Activated CD4-positive, alpha-beta T cell treated with anti-CD3 and anti-CD28 coated beads, Interleukin-2, amount 10 ng/mL, durations not matched to agents 24 days and 14 days (primary cell): ENCODE data around the gene CPAMD8. TPM values are rescaled to one million over a fixed set of nuclear protein-coding genes. Genes with fewer than 3 reads are reported as not detected.

Source experiments
- DNase-seq: peaks from one replicate; pipeline ENCODE4 v3.0.0; 2022
- H3K27ac Mint-ChIP-seq: one replicate; pipeline ENCODE4 v1.8.0; 2022; ENCODE audit warnings: mild to moderate bottlenecking, mixed read lengths
- H3K27me3 Mint-ChIP-seq: one replicate; pipeline ENCODE4 v1.8.0; 2022; ENCODE audit warnings: mixed read lengths
- H3K36me3 Mint-ChIP-seq: one replicate; pipeline ENCODE4 v1.8.0; 2022; ENCODE audit warnings: low read depth, mild to moderate bottlenecking, mixed read lengths
- H3K4me1 Mint-ChIP-seq: one replicate; pipeline ENCODE4 v1.8.0; 2021; ENCODE audit warnings: mixed read lengths
- H3K4me3 Mint-ChIP-seq: one replicate; pipeline ENCODE4 v1.8.0; 2022; ENCODE audit warnings: mild to moderate bottlenecking, moderate library complexity, mixed read lengths
- H3K9me3 Mint-ChIP-seq: one replicate; pipeline ENCODE4 v1.8.0; 2021; ENCODE audit warnings: mixed read lengths
- intact Hi-C: fragments of 100-400 bp; cut with micrococcal nuclease; formaldehyde crosslinking; loops from one replicate; pipeline ENCODE4 v1.15.1; 2023
- total RNA-seq: library from RNA; stranded (reverse); gene quantifications from 2 replicates; pipeline ENCODE4 v1.2.3, GENCODE V29; 2022

CPAMD8 gene
- total RNA-seq, 1 donor from 2014 or later: 0.33 TPM

DNA sequence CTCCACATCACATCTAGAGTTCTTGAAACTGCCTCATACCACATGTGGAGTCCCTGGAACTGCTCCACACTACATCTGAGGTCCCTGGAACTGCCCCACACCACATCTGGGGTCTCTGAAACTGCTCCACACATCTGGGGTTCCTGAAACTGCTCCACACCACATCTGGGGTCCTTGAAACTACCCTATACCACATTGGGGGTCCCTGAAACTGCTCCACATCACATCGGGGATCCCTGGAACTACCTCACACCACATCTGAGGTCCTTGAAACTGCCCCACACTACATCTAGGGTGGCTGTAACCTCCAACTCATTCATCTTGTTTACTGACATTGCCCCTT is 104.0 kb downstream of the CPAMD8 start:
- no peak overlapping the region for H3K27ac Mint-ChIP-seq

GRCh38 chr19:16921766-16922591 is 104.6 kb downstream of the CPAMD8 start:
- H3K27ac Mint-ChIP-seq: no peak overlapping the region
- H3K4me1 Mint-ChIP-seq: no peaks in the 10 kb centered on the region
- peaks cover 15% of the 10 kb centered on the region for H3K9me3 Mint-ChIP-seq
- H3K27me3 Mint-ChIP-seq: no peaks in the 10 kb centered on the region
- DNase-seq: no peak
- H3K36me3 Mint-ChIP-seq: no peaks in the 10 kb centered on the region
- H3K4me3 Mint-ChIP-seq: no peak overlapping the region
- intact Hi-C loops: no loop called here

More for the DNA sequence above, 104.0 kb downstream of the CPAMD8 start:
- no peak for DNase-seq
- Mint-ChIP-seq H3K9me3 (peaks cover 19% of the 10 kb centered on the region), H3K27me3 (no peaks in the 10 kb centered on the region), H3K4me1 (no peaks in the 10 kb centered on the region), H3K36me3 (no peaks in the 10 kb centered on the region), H3K4me3 (no peak overlapping the region)
- intact Hi-C loops: no loop called here

GRCh38 chr19:16920816-16921529 is 105.6 kb downstream of the CPAMD8 start:
- peaks cover 9% of the 10 kb centered on the region for H3K9me3 Mint-ChIP-seq
- no peaks in the 10 kb centered on the region for H3K36me3 Mint-ChIP-seq
- intact Hi-C loops: no loop called here
- no peak overlapping the region for H3K27ac Mint-ChIP-seq
- DNase-seq: no peak
- H3K27me3 Mint-ChIP-seq: no peaks in the 10 kb centered on the region
- H3K4me3 Mint-ChIP-seq: no peak overlapping the region
- no peaks in the 10 kb centered on the region for H3K4me1 Mint-ChIP-seq

DNA sequence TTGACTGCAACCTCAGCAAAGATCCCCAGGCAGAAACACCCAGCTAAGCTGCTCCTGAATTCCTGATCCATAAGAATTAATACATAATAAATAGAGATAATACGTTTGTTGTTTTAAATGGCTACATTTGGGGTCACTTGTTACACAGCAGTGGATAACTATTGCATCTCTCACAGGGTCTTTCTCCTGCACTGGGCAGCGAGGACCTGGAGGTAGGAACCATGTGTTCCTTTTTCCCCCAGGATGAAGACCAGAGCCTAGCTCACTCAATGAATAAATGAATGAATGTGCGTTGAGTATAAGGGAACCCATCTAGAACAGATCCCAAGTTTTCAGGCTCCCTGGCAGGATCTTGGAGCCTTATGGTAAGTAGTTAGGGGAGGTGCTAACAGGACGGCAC is 107.1 kb downstream of the CPAMD8 start:
- H3K4me1 Mint-ChIP-seq: no peaks in the 10 kb centered on the region
- H3K4me3 Mint-ChIP-seq: no peak overlapping the region
- no peaks in the 10 kb centered on the region for H3K36me3 Mint-ChIP-seq
- peaks cover 3% of the 10 kb centered on the region for H3K9me3 Mint-ChIP-seq
- DNase-seq: no peak
- H3K27ac Mint-ChIP-seq: no peak overlapping the region
- intact Hi-C loops: no loop called here
- H3K27me3 Mint-ChIP-seq: no peaks in the 10 kb centered on the region

DNA sequence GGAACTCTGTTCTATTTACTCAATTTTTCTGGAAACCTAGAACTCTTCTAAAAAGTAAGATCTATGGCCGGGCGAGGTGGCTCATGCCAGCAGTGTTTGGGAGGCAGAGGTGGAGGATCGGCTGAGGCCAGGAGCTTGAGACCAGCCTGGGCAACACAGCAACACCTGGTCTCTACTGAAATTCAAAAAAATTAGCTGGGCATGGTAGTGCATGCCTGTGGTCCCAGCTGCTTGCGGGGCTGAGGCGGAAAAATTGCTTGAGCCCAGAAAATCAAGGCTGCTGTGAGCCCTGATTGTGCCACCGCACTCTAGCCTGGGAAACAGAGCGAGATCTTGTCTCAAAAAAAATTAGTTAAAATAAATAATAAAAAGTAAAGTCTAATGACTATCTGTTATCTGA is 109.2 kb downstream of the CPAMD8 start:
- Mint-ChIP-seq H3K4me3 (no peak overlapping the region), H3K9me3 (peaks cover 12% of the 10 kb centered on the region), H3K27ac (no peak overlapping the region), H3K36me3 (no peaks in the 10 kb centered on the region), H3K4me1 (no peaks in the 10 kb centered on the region), H3K27me3 (no peaks in the 10 kb centered on the region)
- intact Hi-C loops: no loop called here
- no peak for DNase-seq

GRCh38 chr19:16915734-16916133 is 110.9 kb downstream of the CPAMD8 start:
- no peaks in the 10 kb centered on the region for H3K27me3 Mint-ChIP-seq
- H3K27ac Mint-ChIP-seq: no peak overlapping the region
- intact Hi-C loops: no loop called here
- H3K9me3 Mint-ChIP-seq: peaks cover 16% of the 10 kb centered on the region
- no peak overlapping the region for H3K4me3 Mint-ChIP-seq
- H3K36me3 Mint-ChIP-seq: no peaks in the 10 kb centered on the region
- no peaks in the 10 kb centered on the region for H3K4me1 Mint-ChIP-seq
- DNase-seq: no peak

DNA sequence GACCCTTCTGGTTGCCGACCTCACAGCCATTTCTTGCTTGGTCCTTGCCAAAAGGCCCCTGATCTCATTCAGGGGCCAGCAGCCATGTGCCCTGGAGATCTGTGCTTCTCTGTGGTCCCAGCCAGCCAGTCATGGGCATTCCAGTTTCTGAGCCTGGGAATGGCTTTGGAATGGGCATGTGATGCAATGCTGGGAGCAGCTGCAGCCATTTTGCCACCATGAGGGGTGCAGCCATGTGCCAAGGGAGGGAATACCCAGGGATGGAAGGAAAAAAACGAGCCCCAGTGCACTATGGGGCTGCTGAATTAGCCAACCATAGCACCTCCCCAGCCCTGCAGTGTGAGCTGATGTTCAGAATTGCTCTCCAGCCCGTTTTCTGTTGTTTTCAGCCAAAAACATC is 111.5 kb downstream of the CPAMD8 start:
- Mint-ChIP-seq H3K4me1 (no peaks in the 10 kb centered on the region), H3K4me3 (no peak overlapping the region), H3K27ac (no peak overlapping the region), H3K9me3 (peaks cover 16% of the 10 kb centered on the region), H3K36me3 (no peaks in the 10 kb centered on the region), H3K27me3 (no peaks in the 10 kb centered on the region)
- intact Hi-C loops: no loop called here
- no peak for DNase-seq

GRCh38 chr19:16914421-16914820 is 112.2 kb downstream of the CPAMD8 start:
- Mint-ChIP-seq H3K9me3 (peaks cover 14% of the 10 kb centered on the region), H3K27me3 (no peaks in the 10 kb centered on the region), H3K36me3 (no peaks in the 10 kb centered on the region), H3K4me3 (no peak overlapping the region), H3K27ac (no peak overlapping the region), H3K4me1 (no peaks in the 10 kb centered on the region)
- intact Hi-C loops: no loop called here
- DNase-seq: no peak

DNA sequence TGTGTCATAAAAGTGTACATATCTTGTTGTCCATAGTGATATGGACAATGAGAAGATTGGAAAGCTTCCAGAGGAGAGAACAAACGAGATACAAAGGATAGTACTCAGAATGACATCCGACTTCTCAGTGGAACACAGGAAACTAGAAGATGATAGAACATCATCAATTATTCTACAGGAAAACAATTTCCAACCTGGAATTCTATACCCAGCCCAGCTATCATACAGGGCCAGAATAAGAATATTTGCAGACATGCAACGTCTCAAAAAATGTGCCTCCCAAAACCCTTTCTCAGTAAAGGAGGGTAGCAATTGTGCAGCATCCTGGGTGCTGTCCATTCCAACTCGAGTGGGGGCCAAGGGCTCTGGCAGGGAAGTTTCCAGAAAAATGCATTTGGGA is 113.8 kb downstream of the CPAMD8 start:
- Mint-ChIP-seq H3K27me3 (no peaks in the 10 kb centered on the region), H3K27ac (no peak overlapping the region), H3K9me3 (peaks cover 14% of the 10 kb centered on the region), H3K36me3 (no peaks in the 10 kb centered on the region), H3K4me1 (no peaks in the 10 kb centered on the region), H3K4me3 (no peak overlapping the region)
- no peak for DNase-seq
- intact Hi-C loops: no loop called here

GRCh38 chr19:16911046-16911445 is 115.6 kb downstream of the CPAMD8 start:
- no peaks in the 10 kb centered on the region for H3K36me3 Mint-ChIP-seq
- intact Hi-C loops: no loop called here
- peaks cover 14% of the 10 kb centered on the region for H3K9me3 Mint-ChIP-seq
- no peak overlapping the region for H3K4me3 Mint-ChIP-seq
- H3K27me3 Mint-ChIP-seq: no peaks in the 10 kb centered on the region
- no peaks in the 10 kb centered on the region for H3K4me1 Mint-ChIP-seq
- no peak for DNase-seq
- H3K27ac Mint-ChIP-seq: no peak overlapping the region

GRCh38 chr19:16908759-16909158 is 117.9 kb downstream of the CPAMD8 start:
- H3K4me3 Mint-ChIP-seq: no peak overlapping the region
- peaks cover 14% of the 10 kb centered on the region for H3K9me3 Mint-ChIP-seq
- H3K27ac Mint-ChIP-seq: no peak overlapping the region
- intact Hi-C loops: no loop called here
- H3K4me1 Mint-ChIP-seq: no peaks in the 10 kb centered on the region
- no peaks in the 10 kb centered on the region for H3K36me3 Mint-ChIP-seq
- no peaks in the 10 kb centered on the region for H3K27me3 Mint-ChIP-seq
- DNase-seq: no peak

GRCh38 chr19:16904599-16904998 is 122.0 kb downstream of the CPAMD8 start:
- Mint-ChIP-seq H3K4me3 (no peak overlapping the region), H3K4me1 (peaks cover 5% of the 10 kb centered on the region), H3K27me3 (no peaks in the 10 kb centered on the region), H3K9me3 (no peaks in the 10 kb centered on the region), H3K27ac (no peak overlapping the region), H3K36me3 (no peaks in the 10 kb centered on the region)
- no peak for DNase-seq
- intact Hi-C loops: no loop called here

- H3K27me3 Mint-ChIP-seq: peaks cover 6% of the 10 kb centered on the region
These were observed 123.3 kb downstream of the CPAMD8 start for GRCh38 chr19:16903347-16903746.

GRCh38 chr19:16902545-16902944 is 124.1 kb downstream of the CPAMD8 start:
- no peak overlapping the region for H3K27ac Mint-ChIP-seq
- no peaks in the 10 kb centered on the region for H3K36me3 Mint-ChIP-seq
- no peak overlapping the region for H3K4me3 Mint-ChIP-seq
- peaks cover 10% of the 10 kb centered on the region for H3K27me3 Mint-ChIP-seq
- H3K4me1 Mint-ChIP-seq: peaks cover 16% of the 10 kb centered on the region
- H3K9me3 Mint-ChIP-seq: no peaks in the 10 kb centered on the region
- intact Hi-C loops: no loop called here
- no peak for DNase-seq

More at GRCh38 chr19:16903347-16903746, 123.3 kb downstream of the CPAMD8 start:
- no peak for DNase-seq
- no peak overlapping the region for H3K27ac Mint-ChIP-seq
- no peak overlapping the region for H3K4me3 Mint-ChIP-seq
- H3K4me1 Mint-ChIP-seq: peaks cover 14% of the 10 kb centered on the region
- intact Hi-C loops: no loop called here
- H3K9me3 Mint-ChIP-seq: no peaks in the 10 kb centered on the region
- H3K36me3 Mint-ChIP-seq: no peaks in the 10 kb centered on the region
